GM12878 (cell line): ENCODE measurements around the gene EBF3. TPM values are rescaled to one million over a fixed set of nuclear protein-coding genes. Genes with fewer than 3 reads are reported as not detected.

Source experiments
- ATAC-seq: fragments of 200-7000 bp; cut with Tn5 transposase; 3 replicates; pipeline ENCODE4 v1.9.1; 2020; ENCODE audit warnings: mild to moderate bottlenecking, moderate library complexity
- BruUV-seq: library from RNA; stranded (reverse); fragments of 400-500 nt; replicated peaks from 2 replicates; lab custom pipeline; 2021; lab: Mats Ljungman, UMichigan
- CTCF ChIA-PET: fragments of 300-600 bp; sonication (Branson Sonifier 250); formaldehyde crosslinking; extraction: SDS; loops from one replicate; lab custom pipeline; 2021; ENCODE audit warnings: inconsistent platforms; lab: Yijun Ruan, JAX
- POLR2A ChIA-PET: fragments of 350-600 bp; formaldehyde crosslinking; extraction: SDS; loops from one replicate; lab custom pipeline; 2021; ENCODE audit warnings: inconsistent platforms; lab: Charles Lee
- RAD21 ChIA-PET: fragments of 300-600 bp; sonication (Branson Sonifier 250); formaldehyde crosslinking; loops from one replicate; lab custom pipeline; 2023; ENCODE audit warnings: antibody characterized with exemption; ENCODE audit not compliant: unreplicated experiment; lab: Charles Lee
- SMC1A ChIA-PET: fragments of 300-600 bp; sonication (Branson Sonifier 250); formaldehyde crosslinking; loops from one replicate; lab custom pipeline; 2023; ENCODE audit not compliant: unreplicated experiment, uncharacterized antibody; lab: Charles Lee
- DNase-seq: peaks from one replicate; pipeline ENCODE4 v3.0.0-alpha.2; 2011; ENCODE audit warnings: low read depth, low spot score
- FAIRE-seq: peaks from 3 replicates; lab custom pipeline; 2011; peaks lifted over from hg19 to GRCh38; lab: Jason Lieb, UNC
- H2AFZ ChIP-seq: 2 replicates; pipeline ENCODE4 v1.6.0; 2011; ENCODE audit warnings: low read depth, low read length, control low read depth; ENCODE audit not compliant: control insufficient read depth
- H3K27ac ChIP-seq: 2 replicates; pipeline ENCODE4 v1.5.1; 2011; ENCODE audit warnings: control low read depth; ENCODE audit not compliant: control insufficient read depth, insufficient read depth
- H3K27me3 ChIP-seq, 2 experiments: replicated peaks in 1 of 2; 2 replicates each; pipeline versions ENCODE4 v1.6.0 to v1.6.1; 2011; ENCODE audit warnings: low read length in 1 of 2; ENCODE audit not compliant: control insufficient read depth in 2 of 2, insufficient read depth in 2 of 2
- H3K36me3 ChIP-seq, 2 experiments: 2 replicates each; pipeline ENCODE4 v1.5.1; 2011; ENCODE audit warnings: low read length in 1 of 2; ENCODE audit not compliant: control insufficient read depth in 2 of 2, insufficient read depth in 2 of 2
- H3K4me1 ChIP-seq: 2 replicates; pipeline ENCODE4 v1.6.1; 2011; ENCODE audit warnings: mild to moderate bottlenecking, low read length, moderate library complexity, mixed read lengths; ENCODE audit not compliant: control insufficient read depth, insufficient read depth
- H3K4me2 ChIP-seq: 2 replicates; pipeline ENCODE4 v1.6.0; 2011; ENCODE audit warnings: control low read depth; ENCODE audit not compliant: control insufficient read depth, insufficient read depth
- H3K4me3 ChIP-seq: fragments of 200-600 bp; sonication (generic); 2 replicates; pipeline ENCODE4 v1.5.1; 2016
- H3K79me2 ChIP-seq: 2 replicates; pipeline ENCODE4 v1.6.0; 2011; ENCODE audit warnings: low read length; ENCODE audit not compliant: control insufficient read depth, insufficient read depth
- H3K9ac ChIP-seq: 2 replicates; pipeline ENCODE4 v1.8.0; 2011; ENCODE audit warnings: low read length, control low read depth, mixed read lengths; ENCODE audit not compliant: control insufficient read depth, insufficient read depth
- H3K9me3 ChIP-seq: replicated peaks from 3 replicates; pipeline ENCODE4 v1.5.1; 2011; ENCODE audit warnings: mild to moderate bottlenecking, low read length; ENCODE audit not compliant: control insufficient read depth, insufficient read depth
- H4K20me1 ChIP-seq: 2 replicates; pipeline ENCODE4 v1.6.0; 2011; ENCODE audit not compliant: control insufficient read depth, insufficient read depth
- BACH1 ChIP-seq: fragments of 450-650 bp; IDR thresholded peaks from 2 replicates; pipeline ENCODE4 v1.6.1; 2017; ENCODE audit warnings: mild to moderate bottlenecking, borderline replicate concordance
- CHD2 ChIP-seq: IDR thresholded peaks from 2 replicates; pipeline ENCODE4 v1.6.1; 2011; ENCODE audit warnings: low read depth, low read length, improper control_type of control experiment, borderline replicate concordance
- CTCF ChIP-seq, 3 experiments: IDR thresholded peaks in 2 of 3; conservative IDR thresholded peaks in 1 of 3; 2 replicates each; pipeline ENCODE4 v1.5.1; 2011; ENCODE audit warnings: low read depth in 3 of 3, low read length in 3 of 3, mild to moderate bottlenecking in 3 of 3, control low read depth in 2 of 3, moderate library complexity in 2 of 3, inconsistent platforms in 1 of 3, mixed read lengths in 1 of 3; ENCODE audit not compliant: control insufficient read depth in 2 of 3, insufficient read depth in 1 of 3; ENCODE audit errors: extremely low read depth in 1 of 3
- IKZF1 ChIP-seq: fragments of 450-650 bp; conservative IDR thresholded peaks from 2 replicates; pipeline ENCODE4 v1.6.1; 2017; ENCODE audit warnings: antibody characterized with exemption, mild to moderate bottlenecking
- NR2F1 ChIP-seq: fragments of 450-650 bp; conservative IDR thresholded peaks from 2 replicates; pipeline ENCODE4 v1.6.1; 2017; ENCODE audit warnings: mild to moderate bottlenecking
- PAX8 ChIP-seq: fragments of 450-650 bp; IDR thresholded peaks from 2 replicates; pipeline ENCODE4 v1.6.1; 2017; ENCODE audit warnings: mild to moderate bottlenecking, moderate library complexity
- RAD51 ChIP-seq: fragments of 450-650 bp; IDR thresholded peaks from 2 replicates; pipeline ENCODE4 v1.6.1; 2016; ENCODE audit warnings: moderate library complexity, mild to moderate bottlenecking, inconsistent platforms
- RUNX3 ChIP-seq: IDR thresholded peaks from 2 replicates; pipeline ENCODE4 v1.6.1; 2012; ENCODE audit warnings: low read length, inconsistent platforms
- SIX5 ChIP-seq: IDR thresholded peaks from 2 replicates; pipeline ENCODE4 v1.6.1; 2011; ENCODE audit warnings: mild to moderate bottlenecking, low read depth, low read length, moderate library complexity; ENCODE audit not compliant: severe bottlenecking
- SKIL ChIP-seq: fragments of 450-650 bp; IDR thresholded peaks from 2 replicates; pipeline ENCODE4 v1.6.1; 2017; ENCODE audit warnings: mild to moderate bottlenecking, low read depth, inconsistent platforms; ENCODE audit not compliant: poor library complexity, severe bottlenecking
- SPI1 ChIP-seq: IDR thresholded peaks from 2 replicates; pipeline ENCODE4 v1.6.1; 2011; ENCODE audit warnings: low read depth, mild to moderate bottlenecking, low read length, moderate library complexity, borderline replicate concordance; ENCODE audit not compliant: insufficient read depth
- SREBF1 ChIP-seq: IDR thresholded peaks from 2 replicates; pipeline ENCODE4 v1.6.1; 2012; ENCODE audit warnings: mild to moderate bottlenecking, low read length
- SREBF2 ChIP-seq: IDR thresholded peaks from 2 replicates; pipeline ENCODE4 v1.6.1; 2012; ENCODE audit warnings: mild to moderate bottlenecking, low read length
- STAT3 ChIP-seq: IDR thresholded peaks from 2 replicates; pipeline ENCODE4 v1.6.1; 2011; ENCODE audit warnings: low read depth, low read length, improper control_type of control experiment
- WGBS: methylation state at CpG from one replicate; pipeline ENCODE4 v1.1.6; 2016; ENCODE audit warnings: low lambda C conversion rate; ENCODE audit not compliant: insufficient replicate concordance, insufficient coverage; ENCODE audit errors: missing lambda C conversion rate; 5-methylcytosine and 5-hydroxymethylcytosine counted together
- in situ Hi-C: fragments of 300-500 bp; cut with MboI; formaldehyde crosslinking; loops from 9 replicates; pipeline ENCODE4 v1.14.3; 2018; ENCODE audit warnings: mixed read lengths
- intact Hi-C: fragments of 100-400 bp; cut with micrococcal nuclease; formaldehyde crosslinking; loops from one replicate; pipeline ENCODE4 v1.14.2; 2022; ENCODE audit not compliant: unreplicated experiment
- polyA plus RNA-seq, 11 experiments: library from polyadenylated mRNA; depleted of rRNA in 4 of 11; unstranded in 6 of 11; stranded (reverse) in 5 of 11; fragments of >200 nt; fragmentation: Nextera tagmentation in 4 of 11; fragmentation: Illumina TruSeq in 1 of 11; extraction: Ambion mirVana in 4 of 11; extraction: Trizol in 1 of 11; gene quantifications; 1 replicate in 1 of 11; 2 replicates in 10 of 11; pipeline versions ENCODE4 v1.2.1 to v1.2.3, GENCODE V29; 2011 to 2016; ENCODE audit warnings: inconsistent platforms in 2 of 11, missing spikeins in 2 of 11, low read depth in 1 of 11
- total RNA-seq, 4 experiments: library from RNA; depleted of rRNA in 3 of 4; stranded (reverse); fragments of >200 nt in 3 of 4; fragmentation: Illumina TruSeq in 1 of 4; extraction: Trizol in 1 of 4; gene quantifications; 2 replicates each; pipeline versions ENCODE4 v1.2.1 to v1.2.3, GENCODE V29; 2013 to 2021
- TF ChIP-seq, protein P1 (sequence below): fragments of 450-650 bp; formaldehyde crosslinking; IDR thresholded peaks from 2 replicates; pipeline ENCODE4 v1.5.0; 2022; ENCODE audit warnings: mild to moderate bottlenecking, missing genetic modification characterization

EBF3 gene
- total and polyA plus RNA-seq, 10 of the 15 experiments (the other 5 are each of a cell fraction or from before 2014, with no cell fraction given) = not detected

DNA sequence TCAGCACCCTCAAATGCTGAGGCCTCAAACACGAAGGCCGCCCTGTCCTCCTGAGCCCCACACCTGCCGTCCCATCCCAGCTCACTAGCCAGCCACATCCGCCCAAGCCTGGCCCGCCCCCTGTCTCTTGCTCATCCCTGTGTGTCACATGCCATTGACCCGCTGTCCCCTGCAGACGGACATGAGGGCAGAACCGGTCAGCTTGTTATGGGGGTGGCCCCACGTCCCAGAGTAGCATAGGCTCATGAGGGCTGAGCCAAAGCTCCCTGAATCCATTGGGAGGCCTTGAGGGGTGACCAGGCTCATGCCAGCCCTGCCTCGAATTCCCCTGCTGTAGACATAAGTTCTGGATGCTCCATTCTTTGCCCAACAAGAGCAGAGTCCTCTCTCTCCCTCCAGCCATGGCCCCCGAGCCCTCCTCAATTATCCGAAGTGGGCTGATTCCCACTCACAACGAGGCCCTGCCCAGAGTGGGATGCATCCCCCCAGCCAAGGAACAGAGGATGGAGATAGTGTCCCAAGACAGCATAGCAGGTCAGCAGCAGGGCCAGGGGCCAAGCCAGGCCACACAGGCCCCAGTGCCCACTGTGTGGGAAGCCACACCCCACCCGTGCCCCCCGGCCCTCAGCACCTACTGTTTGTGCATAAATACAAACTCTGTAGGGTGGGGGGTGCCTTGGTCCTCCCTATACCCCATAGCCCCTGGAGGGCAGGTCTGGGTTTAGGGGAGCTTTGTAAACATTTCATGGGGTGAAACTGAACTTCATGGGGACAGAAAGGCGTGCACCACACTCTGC, 42.1 kb downstream of the EBF3 start:
- Histone ChIP-seq H3K36me3 (no peaks in the 10 kb centered on the region), H3K4me1 (no peaks in the 10 kb centered on the region), H3K79me2 (no peaks in the 10 kb centered on the region), H3K9ac (no peak overlapping the region), H3K4me2 (no peak overlapping the region), H3K4me3 (no peak overlapping the region), H3K9me3 (no peaks in the 10 kb centered on the region), H3K27ac (no peak overlapping the region), H3K27me3 (no peaks in the 10 kb centered on the region), H2AFZ (no peak overlapping the region), H4K20me1 (no peaks in the 10 kb centered on the region)
- DNase-seq (no peak), FAIRE-seq (no peak), ATAC-seq (no peak)
- WGBS = 21% methylated on average over 16 of the region's 16 CpGs
- BruUV-seq = no TSS peak
- ChIA-PET RAD21 (no interaction called here), SMC1A (no interaction called here), CTCF (no interaction called here), POLR2A (no interaction called here)
- in situ Hi-C loops (no loop called here), intact Hi-C loops (no loop called here)
- no peak for TF ChIP-seq PAX8
- no peak for TF ChIP-seq CTCF (IDR thresholded peaks at IDR 0.05 in 2 of 3, conservative IDR thresholded peaks at IDR 0.05 in 1 of 3; ENCODE audit: control insufficient read depth in 2 of 3, extremely low read depth in 1 of 3, insufficient read depth in 1 of 3, low read depth in 3 of 3, low read length in 3 of 3)
- TF ChIP-seq RAD51 = no peak
- TF ChIP-seq SREBF2 = no peak
- TF ChIP-seq, protein P1, sequence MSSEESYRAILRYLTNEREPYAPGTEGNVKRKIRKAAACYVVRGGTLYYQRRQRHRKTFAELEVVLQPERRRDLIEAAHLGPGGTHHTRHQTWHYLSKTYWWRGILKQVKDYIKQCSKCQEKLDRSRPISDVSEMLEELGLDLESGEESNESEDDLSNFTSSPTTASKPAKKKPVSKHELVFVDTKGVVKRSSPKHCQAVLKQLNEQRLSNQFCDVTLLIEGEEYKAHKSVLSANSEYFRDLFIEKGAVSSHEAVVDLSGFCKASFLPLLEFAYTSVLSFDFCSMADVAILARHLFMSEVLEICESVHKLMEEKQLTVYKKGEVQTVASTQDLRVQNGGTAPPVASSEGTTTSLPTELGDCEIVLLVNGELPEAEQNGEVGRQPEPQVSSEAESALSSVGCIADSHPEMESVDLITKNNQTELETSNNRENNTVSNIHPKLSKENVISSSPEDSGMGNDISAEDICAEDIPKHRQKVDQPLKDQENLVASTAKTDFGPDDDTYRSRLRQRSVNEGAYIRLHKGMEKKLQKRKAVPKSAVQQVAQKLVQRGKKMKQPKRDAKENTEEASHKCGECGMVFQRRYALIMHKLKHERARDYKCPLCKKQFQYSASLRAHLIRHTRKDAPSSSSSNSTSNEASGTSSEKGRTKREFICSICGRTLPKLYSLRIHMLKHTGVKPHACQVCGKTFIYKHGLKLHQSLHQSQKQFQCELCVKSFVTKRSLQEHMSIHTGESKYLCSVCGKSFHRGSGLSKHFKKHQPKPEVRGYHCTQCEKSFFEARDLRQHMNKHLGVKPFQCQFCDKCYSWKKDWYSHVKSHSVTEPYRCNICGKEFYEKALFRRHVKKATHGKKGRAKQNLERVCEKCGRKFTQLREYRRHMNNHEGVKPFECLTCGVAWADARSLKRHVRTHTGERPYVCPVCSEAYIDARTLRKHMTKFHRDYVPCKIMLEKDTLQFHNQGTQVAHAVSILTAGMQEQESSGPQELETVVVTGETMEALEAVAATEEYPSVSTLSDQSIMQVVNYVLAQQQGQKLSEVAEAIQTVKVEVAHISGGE (CRISPR knock-in tag) = no peak
- TF ChIP-seq CHD2 = no peak
- TF ChIP-seq IKZF1 = no peak
- TF ChIP-seq SREBF1 = no peak
- no peak for TF ChIP-seq SIX5
- no peak for TF ChIP-seq SPI1
- TF ChIP-seq STAT3 = no peak
- no peak for TF ChIP-seq RUNX3
- no peak for TF ChIP-seq SKIL
- TF ChIP-seq BACH1 = no peak
- no peak for TF ChIP-seq NR2F1
